Cardiac muscle cell (in vitro differentiated cells and primary cell): ENCODE measurements around the gene RFX1. TPM values are rescaled to one million over a fixed set of nuclear protein-coding genes. Genes with fewer than 3 reads are reported as not detected.

ENCODE experiments used
- DNase-seq, 2 donors: peaks; one replicate each; pipeline versions ENCODE4 v3.0.0 to v3.0.0-alpha.2; 2010 to 2017; ENCODE audit warnings: low read depth in 1 of 2, low spot score in 1 of 2
- H3K27ac ChIP-seq: fragments of 200-600 bp; sonication (generic); 2 replicates; pipeline ENCODE4 v1.5.1; 2016
- H3K27me3 ChIP-seq: fragments of 200-600 bp; sonication (generic); 2 replicates; pipeline ENCODE4 v1.6.0; 2016; ENCODE audit warnings: control low read depth
- H3K36me3 ChIP-seq: fragments of 200-600 bp; sonication (generic); 2 replicates; pipeline ENCODE4 v1.5.1; 2016; ENCODE audit warnings: control low read depth
- H3K4me1 ChIP-seq: fragments of 200-600 bp; sonication (generic); 2 replicates; pipeline ENCODE4 v1.8.1; 2017; ENCODE audit warnings: low read depth, mild to moderate bottlenecking, mixed run types
- H3K4me3 ChIP-seq: fragments of 200-600 bp; sonication (generic); 2 replicates; pipeline ENCODE4 v1.5.1; 2016; ENCODE audit warnings: mild to moderate bottlenecking
- H3K9me3 ChIP-seq: fragments of 200-600 bp; sonication (generic); 2 replicates; pipeline ENCODE4 v1.5.1; 2017; ENCODE audit warnings: low read depth, mild to moderate bottlenecking, control low read depth
- polyA plus RNA-seq: library from polyadenylated mRNA; unstranded; fragments of >200 nt; fragmentation: Nextera tagmentation; extraction: Ambion mirVana; gene quantifications from 2 replicates; pipeline ENCODE4 v1.2.1, GENCODE V29; 2016
- total RNA-seq: library from RNA; depleted of rRNA; stranded (reverse); fragments of >200 nt; gene quantifications from 2 replicates; pipeline ENCODE4 v1.2.3, GENCODE V29; 2016
- TF ChIP-seq, protein P1 (sequence below): IDR thresholded peaks from 2 replicates; pipeline ENCODE4 v1.5.1; 2012; ENCODE audit warnings: low read depth, mild to moderate bottlenecking, low read length

RFX1 gene
- total and polyA plus RNA-seq, 2 experiments from 2014 or later: 3.3 to 8.9 TPM

- no peak for DNase-seq
- Histone ChIP-seq H3K4me1 (no peaks in the 10 kb centered on the region), H3K27me3 (no peaks in the 10 kb centered on the region), H3K4me3 (no peak overlapping the region), H3K27ac (no peak overlapping the region), H3K9me3 (no peaks in the 10 kb centered on the region), H3K36me3 (peaks cover 30% of the 10 kb centered on the region)
- TF ChIP-seq, protein P1, sequence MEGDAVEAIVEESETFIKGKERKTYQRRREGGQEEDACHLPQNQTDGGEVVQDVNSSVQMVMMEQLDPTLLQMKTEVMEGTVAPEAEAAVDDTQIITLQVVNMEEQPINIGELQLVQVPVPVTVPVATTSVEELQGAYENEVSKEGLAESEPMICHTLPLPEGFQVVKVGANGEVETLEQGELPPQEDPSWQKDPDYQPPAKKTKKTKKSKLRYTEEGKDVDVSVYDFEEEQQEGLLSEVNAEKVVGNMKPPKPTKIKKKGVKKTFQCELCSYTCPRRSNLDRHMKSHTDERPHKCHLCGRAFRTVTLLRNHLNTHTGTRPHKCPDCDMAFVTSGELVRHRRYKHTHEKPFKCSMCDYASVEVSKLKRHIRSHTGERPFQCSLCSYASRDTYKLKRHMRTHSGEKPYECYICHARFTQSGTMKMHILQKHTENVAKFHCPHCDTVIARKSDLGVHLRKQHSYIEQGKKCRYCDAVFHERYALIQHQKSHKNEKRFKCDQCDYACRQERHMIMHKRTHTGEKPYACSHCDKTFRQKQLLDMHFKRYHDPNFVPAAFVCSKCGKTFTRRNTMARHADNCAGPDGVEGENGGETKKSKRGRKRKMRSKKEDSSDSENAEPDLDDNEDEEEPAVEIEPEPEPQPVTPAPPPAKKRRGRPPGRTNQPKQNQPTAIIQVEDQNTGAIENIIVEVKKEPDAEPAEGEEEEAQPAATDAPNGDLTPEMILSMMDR: no peak
These were observed 92.8 kb downstream of the RFX1 start for GRCh38 chr19:13913352-13913751.

Other genes with a start within 250 kb of the RFX1 start
- 79.8 and 92.4 TPM in 2 replicates for gene MRI1, start 241.8 kb downstream of the RFX1 start, total RNA-seq
- 24.8 and 25.8 TPM in 2 replicates for gene MRI1, start 241.8 kb downstream of the RFX1 start, polyA plus RNA-seq
- 276 and 280 TPM in 2 replicates for gene C19orf53, start 231.9 kb downstream of the RFX1 start, total RNA-seq
- 242 and 245 TPM in 2 replicates for gene C19orf53, start 231.9 kb downstream of the RFX1 start, polyA plus RNA-seq
- gene ZSWIM4, start 210.9 kb downstream of the RFX1 start, total RNA-seq: 13.7 and 29.8 TPM in 2 replicates
- gene ZSWIM4, start 210.9 kb downstream of the RFX1 start, polyA plus RNA-seq: 13.0 and 19.6 TPM in 2 replicates
- gene NANOS3, start 129.2 kb downstream of the RFX1 start, total RNA-seq: 0.39 and 2.0 TPM in 2 replicates
- gene NANOS3, start 129.2 kb downstream of the RFX1 start, polyA plus RNA-seq: 0.86 and 1.6 TPM in 2 replicates
- 4.0 and 8.8 TPM in 2 replicates for gene BRME1, start 100.2 kb downstream of the RFX1 start, total RNA-seq
- 3.0 and 8.2 TPM in 2 replicates for gene BRME1, start 100.2 kb downstream of the RFX1 start, polyA plus RNA-seq
- gene CC2D1A, start 100.1 kb downstream of the RFX1 start, total RNA-seq: 43.2 and 46.6 TPM in 2 replicates
- 41.5 and 42.5 TPM in 2 replicates for gene CC2D1A, start 100.1 kb downstream of the RFX1 start, polyA plus RNA-seq
- 0.24 and 0.67 TPM in 2 replicates for gene PODNL1, start 67.9 kb downstream of the RFX1 start, total RNA-seq
- not detected in 2 replicates for gene PODNL1, start 67.9 kb downstream of the RFX1 start, polyA plus RNA-seq
- 44.6 and 48.1 TPM in 2 replicates for gene DCAF15, start 53.8 kb downstream of the RFX1 start, total RNA-seq
- 33.3 and 34.0 TPM in 2 replicates for gene DCAF15, start 53.8 kb downstream of the RFX1 start, polyA plus RNA-seq
- not detected in 2 replicates for gene RLN3, start 21.8 kb upstream of the RFX1 start, total RNA-seq
- 0.44 TPM in 1 of 2 replicates, not detected in the other for gene RLN3, start 21.8 kb upstream of the RFX1 start, polyA plus RNA-seq
- 4.6 and 7.1 TPM in 2 replicates for gene IL27RA, start 25.4 kb upstream of the RFX1 start, total RNA-seq
- 4.3 and 17.1 TPM in 2 replicates for gene IL27RA, start 25.4 kb upstream of the RFX1 start, polyA plus RNA-seq
- 0.25 and 0.30 TPM in 2 replicates for gene PALM3, start 55.8 kb upstream of the RFX1 start, total RNA-seq
- gene PALM3, start 55.8 kb upstream of the RFX1 start, polyA plus RNA-seq: 0.10 and 1.0 TPM in 2 replicates
- gene MISP3, start 66.5 kb upstream of the RFX1 start, total RNA-seq: 16.0 and 19.4 TPM in 2 replicates
- 23.2 and 25.6 TPM in 2 replicates for gene MISP3, start 66.5 kb upstream of the RFX1 start, polyA plus RNA-seq
- 3.6 and 14.2 TPM in 2 replicates for gene C19orf67, start 79.5 kb upstream of the RFX1 start, total RNA-seq
- 4.1 and 7.5 TPM in 2 replicates for gene C19orf67, start 79.5 kb upstream of the RFX1 start, polyA plus RNA-seq
- 112 and 158 TPM in 2 replicates for gene SAMD1, start 84.4 kb upstream of the RFX1 start, total RNA-seq
- 130 and 136 TPM in 2 replicates for gene SAMD1, start 84.4 kb upstream of the RFX1 start, polyA plus RNA-seq
- 95.2 and 126 TPM in 2 replicates for gene PRKACA, start 111.4 kb upstream of the RFX1 start, total RNA-seq
- 30.6 and 33.5 TPM in 2 replicates for gene PRKACA, start 111.4 kb upstream of the RFX1 start, polyA plus RNA-seq
- gene ASF1B, start 130.3 kb upstream of the RFX1 start, total RNA-seq: 19.1 and 21.8 TPM in 2 replicates
- 27.5 and 30.7 TPM in 2 replicates for gene ASF1B, start 130.3 kb upstream of the RFX1 start, polyA plus RNA-seq
- gene ADGRL1, start 199.8 kb upstream of the RFX1 start, total RNA-seq: 26.6 and 55.8 TPM in 2 replicates
- gene ADGRL1, start 199.8 kb upstream of the RFX1 start, polyA plus RNA-seq: 19.6 and 35.2 TPM in 2 replicates